Left ventricle myocardium superior (tissue), 1 donor: Measurements from ENCODE around the gene NBPF1. TPM values are rescaled to one million over a fixed set of nuclear protein-coding genes. Genes with fewer than 3 reads are reported as not detected.

Experiments used
- total RNA-seq: library from RNA; stranded (reverse); fragmentation: NEBNext Ultra II Directional; extraction: Animal tissue kit (Norgen Biotek cat#: 25700); gene quantifications from one replicate; pipeline ENCODE4 v1.2.1, GENCODE V29; 2021
- donor health status: DM: no; HTN: yes; CAD: no; lungs with severe emphysema.

The NBPF1 gene
- total RNA-seq, 1 donor from 2014 or later: 12.2 TPM

Other genes starting within 250 kb of the NBPF1 start
- gene SZRD1, start 246.3 kb downstream of the NBPF1 start, total RNA-seq: 109 TPM
- gene SPATA21, start 176.1 kb downstream of the NBPF1 start, total RNA-seq: not detected
- 13.7 TPM for gene NECAP2, start 172.8 kb downstream of the NBPF1 start, total RNA-seq
- 4,234 TPM for gene RNU1-1, start 99.3 kb downstream of the NBPF1 start, total RNA-seq
- gene RNU1-3, start 53.4 kb upstream of the NBPF1 start, total RNA-seq: 4,234 TPM
- 4,234 TPM for gene RNU1-4, start 127.0 kb upstream of the NBPF1 start, total RNA-seq